Thyroid gland (tissue), 4 donors: ENCODE results near the gene SVBP. TPM values are rescaled to one million over a fixed set of nuclear protein-coding genes. Genes with fewer than 3 reads are reported as not detected.

Source experiments
- DNase-seq, 2 donors: peaks; one replicate each; pipeline ENCODE4 v3.0.0-alpha.2; 2019
- H3K27ac ChIP-seq, 3 donors: fragments of 200-600 bp; sonication (generic); 1 replicate in 2 of 3; 2 replicates in 1 of 3; pipeline ENCODE4 v1.5.1; 2016 to 2019; ENCODE audit warnings: mild to moderate bottlenecking in 1 of 3, moderate library complexity in 1 of 3
- H3K27me3 ChIP-seq: fragments of 200-600 bp; sonication (generic); one replicate; pipeline ENCODE4 v1.5.1; 2019
- H3K36me3 ChIP-seq, 2 donors: fragments of 200-600 bp; sonication (generic); one replicate each; pipeline ENCODE4 v1.5.1; 2016 to 2019
- H3K4me1 ChIP-seq, 2 donors: fragments of 200-600 bp; sonication (generic); one replicate each; pipeline ENCODE4 v1.5.1; 2017 to 2019
- H3K4me3 ChIP-seq, 3 donors: fragments of 200-600 bp; sonication (generic); replicated peaks in 1 of 3; 1 replicate in 2 of 3; 2 replicates in 1 of 3; pipeline ENCODE4 v1.5.1; 2016; ENCODE audit warnings: mild to moderate bottlenecking in 1 of 3
- H3K9me3 ChIP-seq: fragments of 200-600 bp; sonication (generic); one replicate; pipeline ENCODE4 v1.5.1; 2017
- POLR2A ChIP-seq, 2 donors: fragments of 450-650 bp; IDR thresholded peaks; one replicate each; pipeline ENCODE4 v1.6.1; 2017; ENCODE audit warnings: antibody characterized with exemption in 2 of 2, mild to moderate bottlenecking in 2 of 2, moderate library complexity in 1 of 2
- WGBS, 2 donors: methylation state at CpG; one replicate each; pipeline ENCODE4 v1.1.5; 2017; 5-methylcytosine and 5-hydroxymethylcytosine counted together
- intact Hi-C: fragments of 100-400 bp; cut with DNase I; formaldehyde crosslinking; loops from one replicate; pipeline ENCODE4 v1.15.1; 2023
- total RNA-seq, 4 donors: library from RNA; depleted of rRNA; stranded (reverse); fragments of >200 nt; gene quantifications; one replicate each; pipeline ENCODE4 v1.2.3, GENCODE V29; 2016
- TF ChIP-seq, protein P1 (sequence below), 6 experiments: fragments of 200-600 bp in 3 of 6; fragments of 450-650 bp in 3 of 6; sonication (generic) in 3 of 6; IDR thresholded peaks; one replicate each; pipeline ENCODE4 v1.5.1; 2016 to 2019; ENCODE audit warnings: antibody characterized with exemption in 6 of 6, mild to moderate bottlenecking in 2 of 6, inconsistent platforms in 1 of 6, moderate library complexity in 1 of 6

SVBP gene
- total RNA-seq, 4 donors from 2014 or later: 20.4 to 29.0 (median 21.6) TPM

- intact Hi-C loops: no loop called here
- no peak overlapping the region for H3K4me3 ChIP-seq
- no peaks in the 10 kb centered on the region for H3K36me3 ChIP-seq
- H3K27me3 ChIP-seq: no peaks in the 10 kb centered on the region
- WGBS, 2 donors: 67 to 80% methylated on average over 2 of the region's 2 CpGs
- no peak for DNase-seq
- no peak for TF ChIP-seq POLR2A (IDR thresholded peaks at IDR 0.05)
- TF ChIP-seq, protein P1, sequence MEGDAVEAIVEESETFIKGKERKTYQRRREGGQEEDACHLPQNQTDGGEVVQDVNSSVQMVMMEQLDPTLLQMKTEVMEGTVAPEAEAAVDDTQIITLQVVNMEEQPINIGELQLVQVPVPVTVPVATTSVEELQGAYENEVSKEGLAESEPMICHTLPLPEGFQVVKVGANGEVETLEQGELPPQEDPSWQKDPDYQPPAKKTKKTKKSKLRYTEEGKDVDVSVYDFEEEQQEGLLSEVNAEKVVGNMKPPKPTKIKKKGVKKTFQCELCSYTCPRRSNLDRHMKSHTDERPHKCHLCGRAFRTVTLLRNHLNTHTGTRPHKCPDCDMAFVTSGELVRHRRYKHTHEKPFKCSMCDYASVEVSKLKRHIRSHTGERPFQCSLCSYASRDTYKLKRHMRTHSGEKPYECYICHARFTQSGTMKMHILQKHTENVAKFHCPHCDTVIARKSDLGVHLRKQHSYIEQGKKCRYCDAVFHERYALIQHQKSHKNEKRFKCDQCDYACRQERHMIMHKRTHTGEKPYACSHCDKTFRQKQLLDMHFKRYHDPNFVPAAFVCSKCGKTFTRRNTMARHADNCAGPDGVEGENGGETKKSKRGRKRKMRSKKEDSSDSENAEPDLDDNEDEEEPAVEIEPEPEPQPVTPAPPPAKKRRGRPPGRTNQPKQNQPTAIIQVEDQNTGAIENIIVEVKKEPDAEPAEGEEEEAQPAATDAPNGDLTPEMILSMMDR (IDR thresholded peaks at IDR 0.05): no peak
- peak overlapping the region in 1 of 3 donors; percentile 6 for H3K27ac ChIP-seq
- no peaks in the 10 kb centered on the region for H3K9me3 ChIP-seq
- H3K4me1 ChIP-seq: peaks cover 7 to 14% of the 10 kb centered on the region in 2 donors
These were observed 5.7 kb upstream of the SVBP start for GRCh38 chr1:42822800-42823392.

DNA sequence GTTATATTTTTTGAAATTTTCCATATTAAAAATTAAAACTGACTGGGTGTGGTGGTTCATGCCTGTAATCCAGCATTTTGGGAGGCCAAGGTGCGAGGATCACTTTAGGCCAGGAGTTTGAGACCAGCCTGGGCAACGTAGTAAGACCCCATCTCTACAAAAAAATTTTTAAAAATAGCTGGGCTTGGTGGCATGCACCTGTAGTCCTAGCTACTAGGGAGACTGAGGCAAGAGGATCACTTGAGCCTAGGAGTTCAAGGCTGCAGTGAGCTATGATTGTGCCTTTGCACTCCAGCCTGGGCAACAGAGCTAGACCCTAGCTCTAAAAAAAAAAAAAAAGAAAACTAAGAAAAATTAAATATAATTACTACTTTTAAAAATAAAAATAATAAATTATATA lies 4.5 kb upstream of the SVBP start:
- intact Hi-C loops: no loop called here

DNA sequence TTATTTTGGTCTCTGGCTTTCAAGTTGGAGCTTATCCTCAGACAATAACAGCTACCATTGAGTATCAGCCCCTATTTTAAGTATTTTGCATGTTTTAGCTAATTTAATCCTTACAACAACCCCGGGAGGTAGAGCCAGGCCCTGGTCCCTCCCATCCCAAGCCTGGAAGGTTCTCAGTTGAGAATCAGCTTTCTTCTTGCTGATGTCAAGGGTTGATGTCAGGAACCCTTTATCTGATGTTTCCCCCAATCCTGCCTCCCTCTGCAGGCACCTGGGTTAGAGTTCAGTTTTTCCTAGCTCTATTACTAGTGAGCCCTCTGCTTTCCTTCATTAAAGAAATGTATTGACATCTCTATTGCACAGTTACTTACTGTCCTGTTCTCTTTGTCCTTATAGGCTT lies 3.6 kb upstream of the SVBP start:
- no peak overlapping the region for H3K27ac ChIP-seq
- H3K27me3 ChIP-seq: no peaks in the 10 kb centered on the region
- WGBS, 2 donors: 66 to 72% methylated on average over 1 of the region's 1 CpG
- intact Hi-C loops: no loop called here
- H3K36me3 ChIP-seq: no peaks in the 10 kb centered on the region
- no peak for DNase-seq
- peaks cover 17 to 18% of the 10 kb centered on the region in 2 donors for H3K4me1 ChIP-seq
- TF ChIP-seq POLR2A (IDR thresholded peaks at IDR 0.05): no peak
- TF ChIP-seq, protein P1 (IDR thresholded peaks at IDR 0.05): no peak
- H3K4me3 ChIP-seq: no peak overlapping the region
- H3K9me3 ChIP-seq: no peaks in the 10 kb centered on the region

More for the DNA sequence above, 4.5 kb upstream of the SVBP start:
- Histone ChIP-seq H3K36me3 (no peaks in the 10 kb centered on the region), H3K27me3 (no peaks in the 10 kb centered on the region), H3K4me1 (peaks cover 11 to 18% of the 10 kb centered on the region in 2 donors), H3K4me3 (no peak overlapping the region), H3K9me3 (no peaks in the 10 kb centered on the region), H3K27ac (no peak overlapping the region)
- TF ChIP-seq, protein P1 (IDR thresholded peaks at IDR 0.05): no peak
- TF ChIP-seq POLR2A (IDR thresholded peaks at IDR 0.05): no peak
- DNase-seq: no peak
- 96 to 98% methylated on average over 2 of the region's 2 CpGs for WGBS, 2 donors

- Histone ChIP-seq H3K4me1 (peaks cover 14 to 16% of the 10 kb centered on the region in 2 donors), H3K9me3 (no peaks in the 10 kb centered on the region), H3K36me3 (no peaks in the 10 kb centered on the region), H3K27ac (no peak overlapping the region), H3K27me3 (no peaks in the 10 kb centered on the region), H3K4me3 (peak overlapping the region in 1 of 3 donors; percentile 16)
- DNase-seq: no peak
- 93 to 97% methylated on average over 3 of the region's 3 CpGs for WGBS, 2 donors
- TF ChIP-seq POLR2A (IDR thresholded peaks at IDR 0.05): no peak
- TF ChIP-seq, protein P1 (IDR thresholded peaks at IDR 0.05): no peak
- intact Hi-C loops: loop anchor here (5.0 kb wide), 1 partner anchor 51 kb away; the partner anchor contains the start of genes C1orf50 and P3H1
These were observed 779 bp upstream of the SVBP start for GRCh38 chr1:42817976-42818375.

DNA sequence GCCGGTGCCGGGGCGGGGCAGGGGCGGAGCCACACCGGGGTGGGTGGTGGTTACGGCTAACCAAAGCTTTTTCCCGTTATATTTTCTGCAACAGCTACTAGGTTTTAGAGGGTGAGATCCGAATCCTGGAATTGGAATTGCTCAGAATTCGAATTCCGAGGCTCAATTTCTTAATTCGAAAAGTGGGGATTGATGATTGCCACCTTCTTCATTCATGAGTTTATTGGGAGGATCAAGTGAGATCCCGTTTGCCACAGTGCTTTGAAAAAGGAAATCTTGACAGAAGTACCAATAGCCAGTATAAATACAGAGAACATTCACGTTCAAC lies 207 bp upstream of the SVBP start:
- Histone ChIP-seq H3K27me3 (no peaks in the 10 kb centered on the region), H3K4me3 (peak overlapping the region; percentile 16 to 43 (median 37)), H3K36me3 (no peaks in the 10 kb centered on the region), H3K4me1 (peaks cover 13% of the 10 kb centered on the region in 2 donors), H3K9me3 (no peaks in the 10 kb centered on the region), H3K27ac (peak overlapping the region; percentile 91 to 100 (median 97))
- WGBS, 2 donors: 2% methylated on average over 6 to 7 of the region's 13 CpGs
- DNase-seq: no peak
- no peak for TF ChIP-seq POLR2A (IDR thresholded peaks at IDR 0.05)
- TF ChIP-seq, protein P1 (IDR thresholded peaks at IDR 0.05): no peak
- intact Hi-C loops: loop anchor here (5.0 kb wide), 1 partner anchor 50 kb away; the partner anchor contains the start of genes C1orf50 and P3H1
